ENCODE results near the gene BAIAP3.

- TF ChIP-seq CTCF (IDR thresholded peaks at IDR 0.05; ENCODE audit: low read depth, low read length, poor library complexity, severe bottlenecking) (no peak), EZH2phosphoT487 (IDR thresholded peaks at IDR 0.05; ENCODE audit: borderline replicate concordance, low read length) (no peak)
These were observed 21.0 kb upstream of the BAIAP3 start for GRCh38 chr16:1312467-1312816.

Measured in DOHH2 (cell line).